Skeletal muscle tissue (tissue), 4 donors: ENCODE measurements around the gene GALM. TPM values are rescaled to one million over a fixed set of nuclear protein-coding genes. Genes with fewer than 3 reads are reported as not detected.

Experiments
- H3K27ac ChIP-seq: one replicate; pipeline ENCODE4 v1.7.0; 2013; ENCODE audit warnings: mild to moderate bottlenecking, low read depth, low read length, inconsistent platforms
- H3K27me3 ChIP-seq, 3 donors: one replicate each; pipeline ENCODE4 v1.7.0; 2013; ENCODE audit warnings: low read length in 3 of 3; ENCODE audit not compliant: control insufficient read depth in 3 of 3, insufficient read depth in 3 of 3
- H3K36me3 ChIP-seq, 3 donors: one replicate each; pipeline ENCODE4 v1.7.0; 2013; ENCODE audit warnings: low read length in 3 of 3; ENCODE audit not compliant: control insufficient read depth in 3 of 3, insufficient read depth in 3 of 3
- H3K4me1 ChIP-seq, 3 donors: one replicate each; pipeline ENCODE4 v1.7.0; 2013; ENCODE audit warnings: low read length in 3 of 3, mild to moderate bottlenecking in 3 of 3; ENCODE audit not compliant: control insufficient read depth in 3 of 3, insufficient read depth in 3 of 3
- H3K4me3 ChIP-seq, 3 donors: one replicate each; pipeline ENCODE4 v1.7.0; 2013; ENCODE audit warnings: low read length in 3 of 3
- H3K9ac ChIP-seq, 3 donors: one replicate each; pipeline ENCODE4 v1.7.0; 2013; ENCODE audit warnings: low read length in 3 of 3, mild to moderate bottlenecking in 3 of 3, moderate library complexity in 2 of 3, low read depth in 1 of 3
- H3K9me3 ChIP-seq, 3 donors: one replicate each; pipeline ENCODE4 v1.7.0; 2013; ENCODE audit warnings: low read length in 3 of 3; ENCODE audit not compliant: control insufficient read depth in 3 of 3
- total RNA-seq: library from RNA; depleted of rRNA; stranded (reverse); fragments of >200 nt; gene quantifications from one replicate; pipeline ENCODE4 v1.2.3, GENCODE V29; 2014
- donor health status: Osteomylitis.

The GALM gene
- total RNA-seq = 18.3 TPM

DNA sequence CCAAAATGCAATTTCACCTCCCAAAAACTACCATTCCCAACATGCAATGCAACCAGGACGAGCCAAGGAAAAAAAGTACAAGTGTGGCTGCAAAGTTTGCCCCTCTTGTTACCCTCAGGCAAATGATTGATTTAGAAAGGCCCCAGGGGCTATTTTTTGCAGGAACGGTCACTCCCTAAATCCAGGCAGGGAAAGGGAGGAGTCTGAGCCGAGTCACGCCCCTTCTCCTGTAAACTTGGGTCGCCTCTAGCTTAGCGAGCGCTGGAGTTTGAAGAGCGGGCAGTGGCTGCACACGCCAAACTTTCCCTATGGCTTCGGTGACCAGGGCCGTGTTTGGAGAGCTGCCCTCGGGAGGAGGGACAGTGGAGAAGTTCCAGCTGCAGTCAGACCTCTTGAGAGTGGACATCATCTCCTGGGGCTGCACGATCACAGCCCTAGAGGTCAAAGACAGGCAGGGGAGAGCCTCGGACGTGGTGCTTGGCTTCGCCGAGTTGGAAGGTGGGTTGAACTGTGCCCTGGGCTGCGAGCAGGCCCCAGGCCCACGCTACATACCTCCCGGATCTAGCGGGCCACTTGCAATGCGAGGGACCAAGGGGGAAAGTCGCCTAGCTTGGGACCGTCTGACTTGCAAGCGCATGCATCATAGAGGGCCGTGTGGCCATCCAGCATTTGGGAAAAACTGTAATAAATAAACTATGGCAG lies at the start of gene GALM:
Gene GALM (plus strand): TSS at position 261 of the 702 bp plus-strand sequence. CDS start 48 bp downstream, at position 309.
- peak within 1 kb of the TSS; percentile 81 to 85 (median 85) for H3K9ac ChIP-seq
- H3K27ac ChIP-seq = peak within 1 kb of the TSS; percentile 79
- H3K9me3 ChIP-seq = no peaks in the 10 kb centered on the region
- H3K36me3 ChIP-seq = no peaks in the 10 kb centered on the region
- H3K27me3 ChIP-seq = no peaks in the 10 kb centered on the region
- peak within 1 kb of the TSS; percentile 91 to 98 (median 95) for H3K4me3 ChIP-seq
- peaks cover 14 to 21% (median 14%) of the 10 kb centered on the region in 3 donors for H3K4me1 ChIP-seq

DNA sequence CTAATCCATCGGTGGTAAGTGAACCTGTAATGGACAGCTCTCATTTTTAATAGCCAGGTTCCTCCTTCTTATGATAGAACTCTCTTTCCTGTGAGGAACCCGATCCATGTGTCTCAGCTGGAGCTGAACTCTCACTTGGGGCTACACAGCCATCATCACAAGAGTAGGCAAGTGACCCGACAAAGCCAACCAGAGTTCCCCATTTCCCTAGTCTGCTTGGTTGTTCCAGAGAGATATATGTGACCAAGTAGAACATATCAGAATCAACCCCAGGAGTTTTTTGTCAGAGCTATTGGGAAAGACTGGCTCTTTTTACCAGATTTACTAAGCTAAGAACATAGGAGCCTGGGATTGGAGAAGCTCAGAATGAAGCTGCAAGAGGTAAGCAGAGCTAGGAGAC lies 48.6 kb upstream of the GALM start:
- Histone ChIP-seq H3K4me1 (peaks cover 0 to 5% (median 0%) of the 10 kb centered on the region in 3 donors), H3K27me3 (no peaks in the 10 kb centered on the region), H3K9me3 (no peaks in the 10 kb centered on the region), H3K9ac (no peak overlapping the region), H3K27ac (no peak overlapping the region), H3K4me3 (no peak overlapping the region), H3K36me3 (no peaks in the 10 kb centered on the region)

DNA sequence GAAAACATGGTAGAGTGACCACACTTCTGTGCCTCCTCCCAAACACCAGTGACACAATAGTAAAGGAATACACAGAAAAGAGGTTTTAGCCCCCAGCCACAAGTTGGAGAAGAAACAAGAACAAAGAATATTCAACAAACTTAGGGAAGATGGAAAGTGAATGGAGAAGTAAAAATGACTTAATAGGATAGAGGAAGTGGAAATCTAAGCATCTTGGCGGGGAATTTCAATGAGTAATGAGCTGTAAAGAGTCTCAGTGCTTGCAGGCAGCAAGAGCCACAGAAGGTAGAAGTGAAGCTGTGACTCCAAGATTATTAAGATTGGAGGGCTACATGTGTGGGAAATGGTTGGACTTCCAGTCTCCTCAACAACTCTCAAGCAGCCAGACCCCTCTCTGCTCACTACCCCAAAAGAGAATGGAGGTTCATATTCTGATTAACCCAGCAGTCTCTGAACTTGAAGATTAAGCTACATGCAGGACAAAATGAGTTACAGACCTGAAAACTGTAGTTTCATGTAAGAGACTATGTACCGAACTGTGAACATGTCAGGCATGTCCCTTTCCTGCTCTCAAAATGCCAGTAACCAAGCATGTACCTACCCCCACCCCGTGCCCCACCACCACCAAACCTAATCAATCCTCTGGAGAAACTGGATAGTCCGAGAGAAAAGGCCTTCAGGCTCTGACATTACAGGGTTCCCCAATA lies 46.3 kb upstream of the GALM start:
- H3K27ac ChIP-seq = no peak overlapping the region
- no peaks in the 10 kb centered on the region for H3K27me3 ChIP-seq
- H3K9me3 ChIP-seq = no peaks in the 10 kb centered on the region

DNA sequence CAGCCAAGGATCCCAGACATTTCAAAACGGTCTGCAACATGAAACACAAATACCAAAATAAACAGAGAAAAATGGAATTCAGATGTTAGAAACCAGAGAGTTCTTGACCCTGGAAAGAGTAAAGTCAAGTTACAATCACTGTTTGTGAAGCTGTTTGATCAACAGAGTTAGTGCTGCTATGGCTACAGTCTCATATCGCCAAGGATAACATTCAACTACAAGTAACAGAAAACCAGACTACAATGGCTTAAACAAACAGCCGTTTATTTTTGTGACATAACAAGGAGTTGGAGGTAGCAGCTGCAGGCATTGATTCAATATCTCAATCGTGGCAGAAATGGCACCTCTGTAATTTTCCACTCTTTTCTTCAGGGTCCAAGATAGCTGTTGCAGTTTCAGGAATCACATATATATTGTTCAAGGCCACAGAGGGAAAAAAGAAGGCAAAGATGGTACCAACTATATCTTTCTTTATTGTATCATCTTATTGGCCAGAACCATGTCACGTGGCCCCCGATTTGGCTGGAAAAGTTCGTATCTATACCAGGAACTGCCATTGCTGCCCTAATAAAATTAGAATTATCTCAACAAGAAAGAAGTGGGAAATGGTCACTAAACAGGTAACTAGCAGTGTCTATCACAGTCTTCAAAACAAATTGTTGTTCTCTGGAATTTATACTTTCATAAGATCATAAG lies 45.5 kb upstream of the GALM start:
- H3K9me3 ChIP-seq = no peaks in the 10 kb centered on the region
- H3K27ac ChIP-seq = no peak overlapping the region
- H3K27me3 ChIP-seq = no peaks in the 10 kb centered on the region
- H3K4me3 ChIP-seq = no peak overlapping the region
- peaks cover 0 to 5% (median 0%) of the 10 kb centered on the region in 3 donors for H3K4me1 ChIP-seq
- H3K9ac ChIP-seq = no peak overlapping the region
- H3K36me3 ChIP-seq = no peaks in the 10 kb centered on the region

More for the DNA sequence above, 46.3 kb upstream of the GALM start:
- no peak overlapping the region for H3K9ac ChIP-seq
- H3K4me3 ChIP-seq = no peak overlapping the region
- H3K4me1 ChIP-seq = peaks cover 0 to 5% (median 0%) of the 10 kb centered on the region in 3 donors
- H3K36me3 ChIP-seq = no peaks in the 10 kb centered on the region

DNA sequence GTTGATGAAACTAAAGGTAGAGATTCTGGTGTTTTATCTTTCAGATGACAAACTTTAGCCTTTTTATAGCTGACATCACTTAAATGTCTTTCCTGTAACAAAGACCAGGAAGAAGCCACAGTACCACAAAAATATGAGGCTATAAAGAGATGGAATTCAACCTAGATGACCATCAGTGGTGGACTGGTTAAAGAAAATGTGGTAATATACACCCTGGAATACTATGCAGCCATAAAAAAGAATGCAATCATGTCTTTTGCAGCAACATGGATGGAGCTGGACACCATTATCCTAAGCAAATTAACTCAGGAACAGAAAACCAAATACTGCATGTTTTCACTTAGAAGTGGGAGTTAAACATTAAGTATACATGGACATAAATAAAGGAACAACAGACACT lies 44.9 kb upstream of the GALM start:
- Histone ChIP-seq H3K27me3 (no peaks in the 10 kb centered on the region), H3K27ac (no peak overlapping the region), H3K9me3 (no peaks in the 10 kb centered on the region), H3K36me3 (no peaks in the 10 kb centered on the region), H3K4me1 (peaks cover 0 to 5% (median 0%) of the 10 kb centered on the region in 3 donors), H3K4me3 (no peak overlapping the region), H3K9ac (no peak overlapping the region)

DNA sequence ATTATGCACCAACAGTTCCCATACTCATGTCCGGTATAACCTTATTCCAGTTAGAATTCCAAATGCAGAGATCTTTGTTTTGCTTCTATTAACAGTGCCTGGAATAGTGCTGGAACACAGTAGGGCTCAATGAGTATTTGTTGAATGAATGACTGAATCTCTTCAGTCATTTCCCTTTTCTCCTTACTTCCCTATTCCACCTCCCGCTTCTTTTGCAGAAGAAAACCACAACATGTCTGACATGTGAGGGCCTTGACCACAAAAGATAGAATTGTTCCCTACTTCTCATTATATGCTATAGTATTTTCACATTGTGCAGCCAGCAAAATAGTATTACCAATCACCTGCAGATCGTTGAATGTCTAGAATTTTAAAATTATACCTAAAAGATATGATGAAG lies 43.7 kb upstream of the GALM start:
- Histone ChIP-seq H3K27me3 (no peaks in the 10 kb centered on the region), H3K36me3 (no peaks in the 10 kb centered on the region), H3K9me3 (no peaks in the 10 kb centered on the region), H3K9ac (no peak overlapping the region), H3K4me3 (no peak overlapping the region), H3K27ac (no peak overlapping the region), H3K4me1 (peaks cover 0 to 5% (median 0%) of the 10 kb centered on the region in 3 donors)

DNA sequence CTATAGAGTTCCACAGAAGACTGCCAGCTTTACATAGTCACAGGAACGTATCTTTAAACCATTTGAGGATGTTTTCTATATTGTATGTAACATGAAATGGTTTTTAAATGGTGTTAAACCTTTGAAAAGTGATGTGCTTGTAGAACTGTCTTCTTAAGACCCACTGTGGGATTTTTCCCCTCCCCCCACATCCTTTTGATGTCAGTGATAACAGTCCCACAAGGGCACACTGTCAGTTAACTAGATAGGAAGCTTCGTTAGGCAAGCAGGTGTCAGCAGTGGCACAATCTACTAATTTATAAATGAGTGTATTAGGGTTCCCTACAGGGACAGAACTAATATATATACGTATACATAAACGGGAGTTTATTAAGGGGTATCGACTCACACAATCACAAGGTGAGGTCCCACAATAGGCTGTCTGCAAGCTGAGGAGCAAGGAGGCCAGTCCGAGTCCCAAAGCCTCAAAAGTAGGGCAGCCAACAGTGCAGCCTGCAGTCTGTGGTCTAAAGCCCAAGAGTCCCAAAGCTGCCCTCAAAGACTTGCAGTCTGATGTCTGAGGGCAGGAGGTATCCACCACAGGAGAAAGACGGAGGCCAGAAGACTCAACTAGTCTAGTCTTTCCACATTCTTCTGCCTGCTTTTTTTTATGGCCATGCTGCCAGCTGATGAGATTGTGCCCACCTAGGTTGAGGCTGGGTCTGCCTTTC lies 39.4 kb upstream of the GALM start:
- Histone ChIP-seq H3K9me3 (peaks cover 0 to 6% (median 0%) of the 10 kb centered on the region in 3 donors), H3K4me3 (no peak overlapping the region), H3K36me3 (no peaks in the 10 kb centered on the region), H3K9ac (no peak overlapping the region), H3K4me1 (no peaks in the 10 kb centered on the region), H3K27ac (no peak overlapping the region), H3K27me3 (no peaks in the 10 kb centered on the region)

DNA sequence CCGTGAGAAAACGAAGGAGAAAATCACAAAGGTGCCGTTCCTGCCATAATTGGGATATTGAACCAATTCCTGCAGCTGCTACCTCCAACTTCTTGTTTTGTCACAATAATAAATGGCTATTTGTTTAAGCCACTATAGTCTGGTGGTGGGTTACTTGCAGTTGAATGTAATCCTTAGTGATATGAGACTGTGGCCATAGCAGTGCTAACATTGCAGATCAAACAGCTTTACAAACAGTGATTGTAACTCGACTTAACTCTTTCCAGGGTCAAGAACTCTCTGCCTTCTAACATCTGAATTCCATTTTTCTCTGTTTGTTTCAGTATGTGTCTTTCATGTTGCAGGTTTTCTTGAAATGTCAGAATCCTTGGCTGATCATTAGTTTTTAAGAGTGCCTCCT lies 38.5 kb upstream of the GALM start:
- Histone ChIP-seq H3K9me3 (peaks cover 0 to 6% (median 0%) of the 10 kb centered on the region in 3 donors), H3K4me1 (no peaks in the 10 kb centered on the region), H3K36me3 (no peaks in the 10 kb centered on the region), H3K9ac (no peak overlapping the region), H3K4me3 (no peak overlapping the region), H3K27ac (no peak overlapping the region), H3K27me3 (no peaks in the 10 kb centered on the region)

DNA sequence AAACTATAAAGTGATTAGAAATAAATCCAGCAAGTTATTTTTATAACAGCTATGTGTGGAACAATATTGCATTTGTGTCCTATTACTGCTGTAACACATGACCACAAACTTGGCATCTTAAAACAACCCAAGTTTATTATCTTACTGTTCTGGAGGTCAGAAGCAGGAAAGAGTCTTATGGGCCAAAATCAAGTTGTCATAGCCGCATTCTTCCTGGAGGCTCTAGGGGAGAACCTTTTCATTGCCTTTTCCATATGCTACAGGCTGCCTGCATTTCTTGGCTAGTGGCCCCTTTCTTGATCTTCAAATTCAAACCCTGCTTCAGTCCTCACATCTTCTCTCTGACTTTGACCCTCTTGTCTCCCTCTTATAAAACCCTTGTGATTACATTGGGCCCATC lies 36.2 kb upstream of the GALM start:
- no peak overlapping the region for H3K27ac ChIP-seq
- no peaks in the 10 kb centered on the region for H3K4me1 ChIP-seq
- H3K9me3 ChIP-seq = peaks cover 0 to 6% (median 0%) of the 10 kb centered on the region in 3 donors
- no peaks in the 10 kb centered on the region for H3K36me3 ChIP-seq
- H3K9ac ChIP-seq = no peak overlapping the region
- no peak overlapping the region for H3K4me3 ChIP-seq
- H3K27me3 ChIP-seq = no peaks in the 10 kb centered on the region
